Neural progenitor cell (in vitro differentiated cells): ENCODE results near the gene KRTAP17-1. TPM values are rescaled to one million over a fixed set of nuclear protein-coding genes. Genes with fewer than 3 reads are reported as not detected.

Experiments
- DNase-seq: peaks from one replicate; pipeline ENCODE4 v3.0.0-alpha.2; 2016; ENCODE audit warnings: low spot score
- H2AFZ ChIP-seq: fragments of 200-600 bp; sonication (generic); replicated peaks from 2 replicates; pipeline ENCODE4 v1.6.1; 2016; ENCODE audit warnings: antibody characterized with exemption
- H3F3A ChIP-seq: fragments of 200-600 bp; sonication (generic); 2 replicates; pipeline ENCODE4 v1.6.1; 2016; ENCODE audit warnings: antibody characterized with exemption, low read depth
- H3K27ac ChIP-seq: fragments of 200-600 bp; sonication (generic); 2 replicates; pipeline ENCODE4 v1.5.1; 2016; ENCODE audit warnings: mild to moderate bottlenecking
- H3K27me3 ChIP-seq: fragments of 200-600 bp; sonication (generic); 2 replicates; pipeline ENCODE4 v1.6.1; 2016; ENCODE audit warnings: mild to moderate bottlenecking, moderate library complexity
- H3K36me3 ChIP-seq: fragments of 200-600 bp; sonication (generic); 2 replicates; pipeline ENCODE4 v1.5.1; 2016
- H3K4me1 ChIP-seq: fragments of 200-600 bp; sonication (generic); 2 replicates; pipeline ENCODE4 v1.6.1; 2016; ENCODE audit warnings: mixed run types
- H3K4me2 ChIP-seq: fragments of 200-600 bp; sonication (generic); 2 replicates; pipeline ENCODE4 v1.6.1; 2016
- H3K4me3 ChIP-seq: fragments of 200-600 bp; sonication (generic); 2 replicates; pipeline ENCODE4 v1.5.1; 2016
- H3K79me2 ChIP-seq: fragments of 200-600 bp; sonication (generic); 2 replicates; pipeline ENCODE4 v1.6.1; 2016; ENCODE audit warnings: low read depth
- H3K9ac ChIP-seq: fragments of 200-600 bp; sonication (generic); 2 replicates; pipeline ENCODE4 v1.6.1; 2016
- H3K9me3 ChIP-seq: fragments of 200-600 bp; sonication (generic); 2 replicates; pipeline ENCODE4 v1.5.1; 2016; ENCODE audit warnings: low read depth
- H4K20me1 ChIP-seq: fragments of 200-600 bp; sonication (generic); 2 replicates; pipeline ENCODE4 v1.6.1; 2016; ENCODE audit warnings: low read depth
- H3K27ac Mint-ChIP-seq: 3 replicates; pipeline ENCODE4 v1.8.0; 2021; ENCODE audit warnings: mixed read lengths
- H3K27me3 Mint-ChIP-seq: 2 replicates; pipeline ENCODE4 v1.8.0; 2022; ENCODE audit warnings: low read depth, mild to moderate bottlenecking, inconsistent platforms, moderate library complexity, mixed read lengths; ENCODE audit not compliant: insufficient read depth
- H3K36me3 Mint-ChIP-seq: 3 replicates; pipeline ENCODE4 v1.8.0; 2021; ENCODE audit warnings: mixed read lengths
- H3K4me1 Mint-ChIP-seq: 3 replicates; pipeline ENCODE4 v1.8.0; 2021; ENCODE audit warnings: mixed read lengths
- H3K4me3 Mint-ChIP-seq: 3 replicates; pipeline ENCODE4 v1.8.0; 2021; ENCODE audit warnings: mild to moderate bottlenecking, moderate library complexity, mixed read lengths
- H3K9me3 Mint-ChIP-seq: 3 replicates; pipeline ENCODE4 v1.8.0; 2020; ENCODE audit warnings: mixed read lengths
- CTCF ChIP-seq: fragments of 200-600 bp; sonication (generic); IDR thresholded peaks from 2 replicates; pipeline ENCODE4 v1.5.1; 2017; ENCODE audit warnings: antibody characterized with exemption, mild to moderate bottlenecking
- EZH2 ChIP-seq: fragments of 200-600 bp; sonication (generic); IDR thresholded peaks from 2 replicates; pipeline ENCODE4 v1.6.1; 2017; ENCODE audit warnings: antibody characterized with exemption, mild to moderate bottlenecking, moderate library complexity
- EZH2phosphoT487 ChIP-seq: fragments of 200-600 bp; sonication (generic); IDR thresholded peaks from 2 replicates; pipeline ENCODE4 v1.6.1; 2017; ENCODE audit warnings: antibody characterized with exemption
- total RNA-seq: library from RNA; depleted of rRNA; stranded (reverse); fragments of >200 nt; gene quantifications from 2 replicates; pipeline ENCODE4 v1.2.3, GENCODE V29; 2015; ENCODE audit warnings: low replicate concordance

The KRTAP17-1 gene
- total RNA-seq, 1 donor from 2014 or later, result not detected

- no peak for DNase-seq
- Histone ChIP-seq H3K27me3 (no peaks in the 10 kb centered on the region), H3F3A (no peaks in the 10 kb centered on the region), H3K4me1 (no peaks in the 10 kb centered on the region), H3K36me3 (no peaks in the 10 kb centered on the region), H2AFZ (no peak overlapping the region), H3K9ac (no peak overlapping the region), H3K9me3 (peaks cover 2% of the 10 kb centered on the region), H3K79me2 (no peaks in the 10 kb centered on the region), H4K20me1 (no peaks in the 10 kb centered on the region), H3K4me2 (no peak overlapping the region), H3K4me3 (no peak overlapping the region), H3K27ac (no peak overlapping the region)
- H3K4me3 Mint-ChIP-seq, result no peak overlapping the region
- H3K27me3 Mint-ChIP-seq, result no peaks in the 10 kb centered on the region
- TF ChIP-seq EZH2phosphoT487 (no peak), EZH2 (no peak), CTCF (no peak)
- H3K27ac Mint-ChIP-seq, result no peak overlapping the region
- peaks cover 6% of the 10 kb centered on the region for H3K4me1 Mint-ChIP-seq
- H3K36me3 Mint-ChIP-seq, result no peaks in the 10 kb centered on the region
- H3K9me3 Mint-ChIP-seq, result peaks cover 9% of the 10 kb centered on the region
These were observed 25.7 kb upstream of the KRTAP17-1 start for GRCh38 chr17:41340934-41341861.

GRCh38 chr17:41340494-41340893, 25.0 kb upstream of the KRTAP17-1 start:
- Histone ChIP-seq H3K79me2 (no peaks in the 10 kb centered on the region), H3K27me3 (no peaks in the 10 kb centered on the region), H3K4me3 (no peak overlapping the region), H3F3A (no peaks in the 10 kb centered on the region), H3K27ac (no peak overlapping the region), H3K4me1 (no peaks in the 10 kb centered on the region), H4K20me1 (no peaks in the 10 kb centered on the region), H2AFZ (no peak overlapping the region), H3K9ac (no peak overlapping the region), H3K9me3 (peaks cover 2% of the 10 kb centered on the region), H3K36me3 (no peaks in the 10 kb centered on the region), H3K4me2 (no peak overlapping the region)
- Mint-ChIP-seq H3K4me1 (peaks cover 6% of the 10 kb centered on the region), H3K4me3 (no peak overlapping the region), H3K27ac (no peak overlapping the region), H3K36me3 (no peaks in the 10 kb centered on the region), H3K27me3 (no peaks in the 10 kb centered on the region), H3K9me3 (peaks cover 9% of the 10 kb centered on the region)
- TF ChIP-seq EZH2 (no peak), EZH2phosphoT487 (no peak), CTCF (no peak)
- DNase-seq, result no peak

- Mint-ChIP-seq H3K27ac (no peak overlapping the region), H3K4me1 (peaks cover 6% of the 10 kb centered on the region), H3K36me3 (no peaks in the 10 kb centered on the region), H3K9me3 (peaks cover 9% of the 10 kb centered on the region), H3K27me3 (peaks cover 2% of the 10 kb centered on the region), H3K4me3 (no peak overlapping the region)
- Histone ChIP-seq H3K4me2 (no peak overlapping the region), H3K9ac (no peak overlapping the region), H3K79me2 (no peaks in the 10 kb centered on the region), H3K4me1 (no peaks in the 10 kb centered on the region), H3K36me3 (no peaks in the 10 kb centered on the region), H2AFZ (no peak overlapping the region), H4K20me1 (no peaks in the 10 kb centered on the region), H3K27ac (no peak overlapping the region), H3F3A (no peaks in the 10 kb centered on the region), H3K9me3 (peaks cover 2% of the 10 kb centered on the region), H3K4me3 (no peak overlapping the region), H3K27me3 (no peaks in the 10 kb centered on the region)
- no peak for TF ChIP-seq EZH2
- TF ChIP-seq CTCF, result no peak
- TF ChIP-seq EZH2phosphoT487, result no peak
- DNase-seq, result no peak
These were observed 24.2 kb upstream of the KRTAP17-1 start for GRCh38 chr17:41339571-41340172.
